GM18867 (cell line): ENCODE results near the gene IRAK1.
"Not testable (repeated sequence)": the region's sequence is repeated elsewhere in the genome, so short reads cannot be mapped to it uniquely, and the experiment has no call there.

Source experiments
- ATAC-seq: cut with Tn5 transposase; IDR thresholded peaks from one replicate; pipeline ENCODE4 v1.9.1; 2021; ENCODE audit warnings: mild to moderate bottlenecking, moderate library complexity; ENCODE audit not compliant: unreplicated experiment

IRAK1 gene

GRCh38 chrX:154002215-154002719 lies 17.4 kb downstream of the IRAK1 start:
- ATAC-seq, result peak; percentile 43

GRCh38 chrX:154000051-154000450 lies 19.7 kb downstream of the IRAK1 start:
- no peak for ATAC-seq

- ATAC-seq, result no peak
These were observed 20.2 kb downstream of the IRAK1 start for GRCh38 chrX:153999359-154000037.

GRCh38 chrX:153995504-153995903 lies 24.2 kb downstream of the IRAK1 start:
- ATAC-seq, result no peak

GRCh38 chrX:153994398-153994797 lies 25.3 kb downstream of the IRAK1 start:
- ATAC-seq, result not testable (repeated sequence)

GRCh38 chrX:153993978-153994377 lies 25.7 kb downstream of the IRAK1 start:
- ATAC-seq, result no peak

GRCh38 chrX:153993079-153993478 lies 26.6 kb downstream of the IRAK1 start:
- no peak for ATAC-seq

GRCh38 chrX:153992180-153992579 lies 27.5 kb downstream of the IRAK1 start:
- ATAC-seq, result no peak

GRCh38 chrX:153991013-153991580 lies 28.6 kb downstream of the IRAK1 start:
- no peak for ATAC-seq

GRCh38 chrX:153989973-153990655 lies 29.6 kb downstream of the IRAK1 start:
- no peak for ATAC-seq

GRCh38 chrX:153988493-153988892 lies 31.2 kb downstream of the IRAK1 start:
- ATAC-seq, result no peak

- no peak for ATAC-seq
These were observed 35.1 kb downstream of the IRAK1 start for GRCh38 chrX:153984351-153985178.

GRCh38 chrX:153983321-153983801 lies 36.3 kb downstream of the IRAK1 start:
- no peak for ATAC-seq

- no peak for ATAC-seq
These were observed 37.8 kb downstream of the IRAK1 start for GRCh38 chrX:153981771-153982533.

- no peak for ATAC-seq
These were observed 38.5 kb downstream of the IRAK1 start for GRCh38 chrX:153981231-153981630.

- ATAC-seq, result peak; percentile 76
These were observed 39.3 kb downstream of the IRAK1 start for GRCh38 chrX:153980394-153980793.

GRCh38 chrX:153974726-153975286 lies 44.9 kb downstream of the IRAK1 start:
- no peak for ATAC-seq

- no peak for ATAC-seq
These were observed 45.5 kb downstream of the IRAK1 start for GRCh38 chrX:153974003-153974725.
